HG03457 (cell line): ENCODE data around the gene TMEM130.
A peak's percentile ranks its signal among the peaks of the same experiment; 100 is the strongest.
"Not testable (repeated sequence)": the region's sequence is repeated elsewhere in the genome, so short reads cannot be mapped to it uniquely, and the experiment has no call there.

ENCODE experiments used
- ATAC-seq: cut with Tn5 transposase; IDR thresholded peaks from one replicate; pipeline ENCODE4 v1.9.1; 2021; ENCODE audit warnings: moderate number of reproducible peaks; ENCODE audit not compliant: unreplicated experiment

The TMEM130 gene

DNA sequence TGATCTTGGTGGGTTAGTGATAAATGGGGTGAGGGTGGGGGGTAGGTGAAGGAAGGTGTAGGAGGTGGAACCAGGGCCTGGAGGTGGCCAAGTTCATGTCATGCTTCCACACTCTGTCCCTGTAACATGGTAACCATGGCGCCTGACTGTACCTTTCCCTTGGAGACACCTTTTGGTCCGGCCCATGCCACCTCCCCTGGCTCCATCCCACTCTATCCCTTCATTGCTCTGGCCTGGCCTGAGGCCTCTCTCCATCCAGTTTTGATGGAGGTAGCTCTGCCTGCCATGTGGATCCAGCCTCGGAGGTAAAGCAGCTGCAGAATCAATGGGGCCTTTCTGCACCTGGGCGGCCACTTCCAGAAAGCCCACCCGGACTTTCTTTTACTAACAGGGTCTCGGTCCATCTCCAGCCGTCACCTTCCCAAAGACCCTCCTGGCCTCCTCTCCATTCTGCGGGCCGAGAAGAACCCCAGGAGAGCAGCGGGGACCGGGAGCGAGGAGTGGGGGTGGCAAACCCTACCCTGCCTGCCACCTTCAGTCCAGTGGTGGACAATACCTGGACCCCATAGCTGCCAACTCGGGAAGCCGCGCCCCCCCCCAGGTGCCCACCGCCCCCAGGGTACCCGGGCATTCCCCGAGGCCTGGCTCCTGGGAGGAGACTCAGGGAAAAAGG lies 8.0 kb upstream of the TMEM130 start:
- ATAC-seq, result no peak

DNA sequence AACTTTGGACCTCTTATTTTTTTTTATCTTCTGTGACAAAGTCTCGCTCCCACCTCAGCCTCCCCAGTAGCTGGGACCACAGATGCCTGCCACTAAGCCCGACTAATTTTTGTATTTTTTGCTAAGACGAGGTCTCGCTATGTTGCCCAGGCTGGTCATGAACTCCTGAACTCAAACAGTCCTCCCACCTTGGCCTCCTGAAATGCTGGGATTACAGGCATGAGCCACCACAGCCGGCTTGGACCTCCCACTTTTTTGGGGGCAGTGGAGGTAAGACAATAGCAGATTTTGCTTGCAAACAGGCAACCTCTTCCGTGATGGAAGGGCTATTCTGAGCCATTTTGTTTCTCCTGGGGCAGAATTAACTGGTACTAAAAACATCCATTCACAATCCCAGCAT lies 7.3 kb upstream of the TMEM130 start:
- ATAC-seq, result no peak

DNA sequence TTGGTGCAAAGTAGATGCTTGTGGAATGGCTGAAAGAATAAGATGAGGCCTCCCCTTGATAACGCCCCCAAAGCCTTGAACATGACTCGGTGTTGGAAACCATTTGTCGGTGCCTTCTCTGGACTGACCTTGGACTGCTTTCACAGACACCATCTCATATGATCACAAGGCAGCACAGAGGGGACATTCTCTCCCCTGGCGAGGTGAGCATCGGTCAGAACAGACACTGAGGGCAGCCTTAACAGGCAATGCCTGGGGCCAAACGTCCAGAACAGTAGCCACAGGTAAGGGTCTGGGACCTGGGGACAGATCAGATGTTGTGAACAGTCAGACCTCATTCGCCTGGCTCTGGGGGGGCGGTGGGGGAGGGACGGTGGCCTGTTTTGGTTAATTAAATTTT lies 5.7 kb upstream of the TMEM130 start:
- no peak for ATAC-seq

DNA sequence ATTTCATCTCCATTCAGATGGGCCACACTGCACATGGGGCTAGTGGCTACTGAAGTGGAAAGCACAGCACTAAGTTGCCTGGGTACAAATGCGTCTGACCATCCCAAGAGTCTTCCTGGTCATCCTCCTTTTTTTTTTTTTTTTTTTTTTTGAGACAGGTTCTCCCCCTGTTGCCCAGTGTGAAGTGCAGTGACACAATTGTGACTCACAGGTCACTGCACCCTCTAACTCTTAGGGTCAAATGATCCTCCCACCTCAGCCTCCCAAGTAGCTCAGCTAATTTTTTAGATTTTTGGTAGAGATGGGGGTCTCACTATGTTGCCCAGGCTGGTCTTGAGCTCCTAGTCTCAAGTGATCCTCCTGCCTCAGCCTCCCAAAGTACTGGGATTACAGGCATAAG lies 5.1 kb upstream of the TMEM130 start:
- ATAC-seq, result no peak

DNA sequence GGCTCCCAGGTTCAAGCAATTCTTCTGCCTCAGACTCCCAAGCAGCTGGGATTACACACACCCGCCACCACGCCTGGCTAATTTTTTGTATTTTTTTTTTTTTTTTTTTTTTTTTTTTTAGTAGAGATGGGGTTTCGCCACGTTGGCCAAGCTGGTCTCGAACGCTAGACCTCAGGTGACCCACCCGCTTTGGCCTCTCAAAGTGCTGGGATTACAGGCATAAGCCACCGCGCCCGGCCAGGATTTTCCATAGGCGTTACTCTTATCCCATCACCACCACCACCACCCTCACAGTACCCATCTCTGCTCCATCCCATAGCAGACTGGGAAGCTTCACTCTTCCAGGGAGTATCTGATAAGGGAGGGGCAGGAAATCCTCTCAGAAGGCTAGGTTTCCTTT lies 3.8 kb upstream of the TMEM130 start:
- ATAC-seq, result not testable (repeated sequence)

DNA sequence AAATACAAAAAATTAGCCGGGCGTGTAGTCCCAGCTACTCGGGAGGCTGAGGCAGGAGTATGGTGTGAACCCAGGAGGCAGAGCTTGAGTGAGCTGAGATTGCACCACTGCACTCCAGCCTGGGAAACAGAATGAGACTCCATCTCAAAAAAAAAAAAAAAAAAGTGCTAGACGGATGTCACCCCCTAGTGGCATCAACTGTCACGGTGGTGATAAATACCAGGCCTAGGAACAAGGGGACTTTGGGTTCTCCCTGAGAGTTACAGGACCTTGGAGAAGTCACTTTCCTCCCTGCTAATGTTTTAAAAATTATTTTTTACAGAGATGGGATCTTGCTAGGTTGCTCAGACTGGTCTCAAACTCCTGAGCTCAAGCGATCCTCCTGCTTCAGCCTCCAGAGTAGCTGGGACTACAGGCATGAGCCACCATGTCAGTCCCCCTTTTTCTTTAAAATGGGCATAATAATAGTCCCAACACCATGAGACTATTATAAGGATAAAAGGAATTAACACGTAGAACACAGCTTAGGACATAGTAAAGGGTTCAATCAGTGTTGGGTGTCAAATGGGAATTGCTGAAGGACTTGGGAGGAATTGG lies 2.6 kb upstream of the TMEM130 start:
- no peak for ATAC-seq

DNA sequence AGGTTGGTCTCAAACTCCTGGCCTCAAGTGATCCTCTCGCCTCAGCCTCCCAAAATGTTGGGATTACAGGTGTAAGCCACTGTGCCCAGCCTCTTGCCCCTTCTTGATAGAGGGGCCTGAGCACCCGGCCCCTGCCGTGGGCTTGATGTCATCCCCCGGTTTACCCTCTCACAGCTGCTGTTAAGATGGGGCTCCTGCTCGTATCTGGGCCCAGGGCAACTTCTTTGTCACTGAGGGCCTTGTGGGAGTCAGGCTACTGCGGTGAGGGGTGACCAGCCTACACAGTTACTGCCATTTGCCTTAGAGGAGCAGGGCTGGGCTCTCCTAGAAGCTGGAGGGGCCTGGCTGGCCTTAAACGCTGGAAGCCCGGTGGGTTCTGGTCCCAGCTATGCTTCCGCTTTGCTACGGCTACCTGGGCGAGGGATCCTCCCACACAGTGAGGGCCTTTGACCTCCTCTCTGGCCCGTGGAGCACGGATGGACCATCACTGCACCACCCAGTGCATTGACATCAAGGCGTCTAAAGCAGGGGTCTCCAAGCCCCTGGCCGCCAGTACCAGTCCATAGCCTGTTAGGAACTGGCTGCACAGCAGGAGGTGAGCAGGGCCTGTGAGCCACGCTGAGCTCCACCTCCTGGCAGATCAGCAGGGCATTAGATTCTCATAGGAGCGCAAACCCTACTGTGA lies 1.1 kb upstream of the TMEM130 start:
- no peak for ATAC-seq

DNA sequence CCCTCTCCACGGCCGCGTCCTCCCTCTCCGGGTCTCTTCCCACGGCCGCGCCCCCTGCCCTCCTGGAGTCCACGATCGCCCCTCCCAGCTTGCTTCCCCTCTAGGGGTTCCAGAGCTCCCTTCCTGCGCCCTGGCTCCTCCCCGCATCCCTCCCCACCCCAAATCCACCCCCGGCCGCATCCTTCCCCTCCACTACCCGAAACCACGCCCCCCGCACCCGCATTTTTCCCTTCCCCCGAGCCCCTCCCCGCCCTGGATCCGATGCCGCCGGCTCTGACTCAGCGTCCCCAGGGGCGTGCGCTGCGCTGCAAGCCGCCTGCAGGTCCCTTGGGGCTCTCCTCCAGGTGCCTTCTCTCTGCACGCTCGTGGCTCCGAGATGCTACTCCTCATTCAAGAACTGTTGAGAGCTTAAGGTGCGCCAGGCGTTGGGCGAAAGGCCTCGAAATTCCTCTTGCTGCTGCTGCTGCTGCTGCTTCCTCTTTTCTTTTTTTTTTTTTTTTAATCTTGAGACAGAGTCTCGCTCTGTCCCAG lies 372 bp upstream of the TMEM130 start:
- peak; percentile 64 for ATAC-seq

DNA sequence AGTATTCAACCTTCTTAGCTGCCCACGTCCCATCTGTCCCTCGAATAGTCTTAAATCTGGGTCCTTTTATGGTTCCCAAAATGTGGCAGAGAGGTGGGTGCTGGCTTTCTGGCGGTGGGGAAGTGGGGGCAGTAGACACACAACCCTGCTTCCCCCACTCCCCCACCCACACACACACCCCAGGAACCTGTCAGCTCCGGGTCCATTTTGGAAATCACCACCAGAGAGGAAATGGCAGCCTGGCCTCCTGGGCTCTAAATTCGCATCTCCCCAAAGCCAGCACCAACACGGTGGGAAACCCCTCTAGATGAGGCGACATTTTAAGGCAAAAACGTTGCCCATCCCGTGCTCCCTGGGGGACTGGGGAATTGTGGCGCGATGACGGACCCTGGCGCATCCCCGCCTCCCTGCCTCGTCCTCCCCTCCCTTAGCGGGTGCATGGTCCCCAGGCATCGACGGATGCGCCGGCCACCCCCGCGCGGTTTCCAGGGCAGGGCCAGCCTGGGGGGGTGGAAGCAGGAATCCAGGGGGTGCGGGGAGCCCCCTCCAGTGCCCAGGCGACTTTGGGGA lies 702 bp downstream of the TMEM130 start:
- no peak for ATAC-seq

DNA sequence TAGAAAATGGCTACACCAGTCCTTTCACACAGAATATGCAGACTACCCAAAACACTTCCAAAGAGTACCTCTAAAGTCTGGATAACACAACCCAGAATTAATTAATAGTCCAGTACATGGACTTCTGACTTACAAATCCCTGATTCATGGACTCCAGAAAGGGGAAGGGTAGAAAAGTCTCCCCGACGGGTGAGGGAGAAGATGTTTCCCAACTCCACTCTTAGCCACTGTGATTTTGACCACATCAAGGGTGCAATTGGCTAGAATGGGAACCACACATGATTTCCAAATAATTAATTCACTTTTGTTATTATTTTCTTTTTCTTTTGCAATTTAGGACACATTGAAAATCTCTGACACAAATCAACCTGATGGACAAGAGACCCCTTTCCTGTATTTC lies 1.4 kb downstream of the TMEM130 start:
- ATAC-seq, result no peak

DNA sequence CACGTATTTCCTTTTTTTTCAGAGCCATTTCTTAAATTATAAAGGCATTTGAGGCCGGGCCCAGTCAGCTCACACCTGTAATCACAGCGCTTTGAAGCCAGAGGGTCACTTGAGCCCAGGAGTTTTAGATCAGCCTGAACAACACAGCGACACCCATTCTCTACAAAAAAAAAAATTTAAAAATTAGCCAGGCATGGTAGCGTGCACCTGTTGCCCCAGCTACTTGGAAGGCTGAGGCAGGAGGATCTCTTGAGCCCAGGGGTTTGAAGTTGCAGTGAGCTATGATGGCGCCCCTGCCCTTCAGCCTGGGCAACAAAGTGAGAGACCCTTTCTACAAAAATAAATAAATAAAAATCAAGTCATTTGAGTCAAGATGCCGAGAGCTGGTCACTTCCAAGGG lies 3.0 kb downstream of the TMEM130 start:
- ATAC-seq, result no peak

DNA sequence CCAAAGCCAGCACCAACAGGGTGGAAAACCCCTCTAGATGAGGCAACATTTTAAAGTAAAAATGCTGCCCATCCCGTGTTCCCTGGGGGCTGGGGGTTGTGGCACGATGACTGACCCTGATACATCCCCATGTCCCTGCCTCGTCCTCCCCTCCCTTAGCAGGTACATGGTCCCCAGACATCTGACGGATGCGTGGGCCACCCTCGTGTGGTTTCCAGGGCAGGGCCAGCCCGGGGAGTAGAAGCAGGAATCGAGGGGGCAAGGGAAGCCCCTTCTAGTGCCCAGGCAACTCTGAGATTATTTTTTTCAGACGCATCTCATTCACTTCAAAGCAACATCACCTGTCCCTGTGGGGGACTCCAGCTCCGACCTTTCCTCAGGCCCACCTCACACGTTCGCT lies 3.5 kb downstream of the TMEM130 start:
- no peak for ATAC-seq

DNA sequence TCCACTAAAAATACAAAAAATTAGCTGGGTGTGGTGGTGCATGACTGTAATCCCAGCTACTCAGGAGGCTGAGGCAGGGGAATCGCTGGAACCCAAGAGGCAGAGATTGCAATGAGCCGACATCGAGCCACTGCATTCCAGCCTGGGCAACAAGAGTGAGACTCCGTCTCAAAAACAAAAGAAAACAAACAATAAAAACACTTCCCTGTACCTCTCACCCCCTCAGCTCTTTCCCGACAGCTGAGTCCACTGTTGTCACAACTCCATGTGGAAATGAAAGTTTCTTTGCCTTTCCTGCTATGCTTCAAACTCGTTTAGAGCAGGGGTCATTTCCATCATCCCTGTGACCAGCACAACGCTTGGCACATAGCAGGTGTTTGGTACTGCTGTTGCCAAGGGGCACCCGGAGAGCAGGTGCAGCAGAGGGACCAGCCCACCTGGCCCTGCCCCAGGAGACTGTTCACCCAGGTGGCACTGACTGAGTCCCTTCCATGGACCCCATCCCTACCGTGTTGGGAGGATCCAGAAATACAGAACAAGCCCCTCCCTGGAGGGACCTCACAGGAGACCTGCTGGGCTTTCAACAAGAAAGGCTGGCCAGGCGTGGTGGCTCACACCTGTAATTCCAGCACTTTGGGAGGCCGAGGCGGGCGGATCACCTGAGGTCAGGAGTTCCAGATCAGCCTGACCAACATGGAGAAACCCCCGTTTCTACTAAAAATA lies 4.9 kb downstream of the TMEM130 start:
- ATAC-seq, result no peak

DNA sequence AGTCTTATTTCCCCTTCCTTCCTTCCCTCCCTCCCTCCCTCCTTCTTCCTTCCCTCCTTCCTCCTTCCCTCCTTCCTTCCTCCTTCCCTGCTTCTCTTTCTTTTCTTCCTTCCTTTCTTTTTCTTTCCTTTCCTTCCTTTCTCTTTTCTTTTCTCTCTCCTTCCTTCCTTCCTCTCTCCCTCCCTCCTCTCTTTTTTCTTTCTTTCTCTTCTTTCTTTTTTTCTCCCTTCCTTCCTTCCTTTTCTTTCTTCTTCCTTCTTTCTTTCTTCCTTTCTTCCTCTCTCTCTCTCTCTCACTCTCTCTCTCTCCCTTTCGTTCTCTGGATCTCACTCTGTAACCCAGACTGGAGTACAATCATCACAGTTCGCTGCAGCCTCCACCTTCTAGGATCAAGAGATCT lies 6.2 kb downstream of the TMEM130 start:
- no peak for ATAC-seq

DNA sequence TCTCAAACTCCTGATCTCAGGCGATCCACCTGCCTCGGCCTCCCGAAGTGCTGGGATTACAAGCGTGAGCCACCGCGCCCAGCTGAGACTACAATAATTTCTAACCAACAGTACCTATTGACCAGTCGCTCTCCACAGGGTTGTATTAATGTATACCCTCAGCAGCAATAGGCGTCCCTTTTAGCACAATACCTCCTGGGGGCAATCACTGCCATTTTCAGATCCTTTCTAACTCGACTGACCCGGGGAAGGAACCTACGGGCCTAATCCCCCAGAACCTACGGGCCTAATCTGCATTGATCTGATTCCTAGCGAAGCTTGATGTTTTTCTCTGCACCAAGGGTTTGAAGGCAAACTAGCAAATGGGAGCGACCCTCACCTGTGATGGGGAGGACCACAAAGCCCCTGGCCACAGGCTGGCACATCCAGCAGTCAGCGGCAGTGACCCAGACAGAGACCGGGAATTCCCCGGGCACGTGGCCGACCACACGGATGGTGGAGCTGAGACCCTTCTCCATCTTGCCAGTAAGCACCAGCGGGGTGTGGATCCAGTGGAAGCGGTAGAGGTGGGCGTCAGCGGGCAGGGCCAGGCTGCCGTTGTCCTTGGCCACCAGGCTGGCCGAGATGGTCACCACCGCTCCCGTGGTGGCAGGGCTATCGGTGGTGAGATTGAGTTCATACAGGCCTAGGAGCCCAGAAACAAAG lies 6.9 kb downstream of the TMEM130 start:
- ATAC-seq, result no peak

DNA sequence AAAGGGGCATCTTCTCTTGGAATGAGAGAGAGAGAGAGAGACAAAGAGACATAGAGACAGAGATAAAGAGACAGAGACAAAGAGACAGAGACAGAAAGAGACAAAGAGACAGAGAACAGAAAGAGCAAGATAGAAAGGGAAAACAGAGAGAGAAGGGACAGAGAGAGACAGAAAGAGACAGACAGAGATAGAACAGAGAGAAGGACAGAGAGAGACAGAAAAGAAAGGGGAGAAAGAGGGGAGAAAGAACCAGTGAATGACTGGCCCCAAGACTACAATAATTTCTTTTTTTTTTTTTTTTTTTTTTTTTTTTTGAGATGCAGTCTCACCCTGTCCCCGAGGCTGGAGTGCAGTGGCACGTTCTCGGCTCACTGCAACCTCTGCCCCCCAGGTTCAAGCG lies 7.6 kb downstream of the TMEM130 start:
- ATAC-seq, result no peak

DNA sequence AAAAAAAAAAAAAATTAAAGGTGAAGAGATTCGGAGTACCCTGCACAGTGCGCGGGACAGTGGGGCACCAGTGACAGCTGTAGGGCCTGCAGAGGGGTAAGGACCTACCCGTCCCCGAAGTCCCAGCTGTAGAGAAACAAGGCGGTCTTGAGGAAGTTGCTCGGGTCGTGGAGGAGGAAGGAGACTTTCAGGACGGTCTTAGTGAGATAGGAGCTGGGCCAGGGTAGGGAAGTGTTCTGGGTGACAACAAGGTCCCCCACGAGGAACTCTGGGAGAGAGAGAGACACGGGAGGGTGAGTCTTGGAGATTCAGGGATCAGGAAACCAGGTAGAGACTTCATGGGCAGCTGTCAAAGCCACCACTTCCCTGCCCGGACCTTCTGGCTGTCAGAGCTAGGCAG lies 9.7 kb downstream of the TMEM130 start:
- no peak for ATAC-seq

DNA sequence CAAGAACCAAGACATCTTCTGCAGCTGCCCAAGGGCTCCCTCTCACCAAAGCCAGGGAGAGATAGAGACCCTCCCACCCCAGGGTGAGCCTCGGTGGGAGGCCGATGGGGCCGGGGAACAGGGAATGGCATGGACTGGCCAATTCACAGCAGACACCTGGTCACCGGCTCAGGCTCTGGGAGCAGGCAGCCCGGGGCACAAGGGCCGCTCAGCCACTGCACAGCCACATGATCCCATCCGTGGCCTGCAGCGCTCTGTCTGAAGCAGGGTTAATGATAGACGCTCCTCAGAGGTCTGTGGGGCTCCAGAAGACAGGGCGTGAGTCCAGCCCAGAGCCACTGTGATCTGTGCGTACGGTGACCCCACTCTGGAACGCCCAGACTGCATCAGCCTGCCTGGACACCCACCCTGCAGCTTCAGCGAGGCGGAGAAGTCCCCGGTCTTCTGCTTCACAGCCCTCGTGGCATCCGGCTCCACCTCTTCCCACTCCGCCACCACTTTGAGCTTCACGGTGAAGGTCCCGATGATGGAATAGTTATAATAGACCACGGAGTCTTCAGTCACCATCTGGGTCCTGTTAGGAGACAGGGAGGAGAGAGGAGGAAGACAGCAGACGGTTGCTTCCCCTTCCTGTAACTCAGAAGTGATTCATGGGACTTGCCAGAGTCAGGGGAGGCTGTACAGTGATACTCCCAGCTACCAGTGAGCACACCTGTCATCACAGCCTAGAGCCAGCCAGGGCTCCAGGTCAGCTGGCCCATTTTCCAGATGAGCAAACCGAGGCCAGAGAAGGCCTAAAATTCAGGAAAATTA lies 14.0 kb downstream of the TMEM130 start:
- no peak for ATAC-seq

DNA sequence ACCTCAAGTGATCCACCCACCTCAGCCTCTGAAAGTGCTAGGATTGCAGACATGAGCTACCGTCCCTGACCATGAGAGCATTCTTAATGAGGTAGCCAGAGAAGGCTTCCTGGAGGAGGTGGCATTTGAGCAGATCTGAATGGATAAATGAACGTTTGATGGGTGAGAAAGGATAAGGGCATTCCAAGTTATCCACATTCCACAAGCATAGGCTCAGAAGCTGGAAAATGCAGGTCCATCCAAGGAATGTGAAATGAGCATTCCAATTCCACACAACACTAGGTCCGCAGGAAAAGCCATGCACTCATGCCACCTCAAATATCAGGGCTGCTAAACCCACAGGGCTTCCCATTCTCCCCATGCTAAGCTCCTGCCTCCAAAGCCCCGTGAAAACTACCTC lies 17.0 kb downstream of the TMEM130 start:
- ATAC-seq, result no peak

DNA sequence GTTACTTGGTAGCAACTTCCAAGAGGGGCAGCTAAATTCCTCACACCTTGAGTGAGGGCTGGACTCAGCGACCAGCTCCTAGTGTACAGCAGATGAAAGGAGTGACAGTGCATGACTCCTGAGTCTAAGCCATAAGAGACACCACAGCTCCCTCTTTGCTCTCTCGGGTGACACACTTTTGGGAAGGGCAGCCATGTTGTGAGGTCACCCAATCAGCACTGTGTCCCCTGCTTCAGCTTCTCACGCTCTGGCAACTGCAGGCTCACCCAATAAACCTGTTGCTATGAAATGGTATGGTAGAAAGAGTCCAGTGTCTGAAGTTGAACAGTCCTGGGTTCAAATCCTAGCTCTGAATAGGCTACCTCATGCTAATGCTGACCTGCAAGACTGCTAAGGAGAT lies 20.9 kb downstream of the TMEM130 start:
- no peak for ATAC-seq
